SHP77 treated with DMSO at 0.1 percent for 48 hours (cell line): ENCODE results near the gene ME2.
"Not testable (repeated sequence)": the region's sequence is repeated elsewhere in the genome, so short reads cannot be mapped to it uniquely, and the experiment has no call there.

Experiments
- DNase-seq: peaks from one replicate; lab custom pipeline; 2025; lab: John Stamatoyannopoulos, UW

Gene ME2

GRCh38 chr18:50924372-50924771 lies 45.5 kb downstream of the ME2 start:
- no peak for DNase-seq

- DNase-seq, result no peak
Observed at GRCh38 chr18:50926521-50926920, 47.6 kb downstream of the ME2 start.

- DNase-seq, result no peak
Observed at GRCh38 chr18:50928551-50928950, 49.6 kb downstream of the ME2 start.

GRCh38 chr18:50933684-50934083 lies 54.8 kb downstream of the ME2 start:
- DNase-seq, result no peak

GRCh38 chr18:50934545-50935211 lies 55.8 kb downstream of the ME2 start:
- no peak for DNase-seq

GRCh38 chr18:50935493-50936191 lies 56.7 kb downstream of the ME2 start:
- DNase-seq, result no peak

- DNase-seq, result no peak
Observed at GRCh38 chr18:50937183-50937582, 58.3 kb downstream of the ME2 start.

GRCh38 chr18:50938912-50939311 lies 60.0 kb downstream of the ME2 start:
- no peak for DNase-seq

GRCh38 chr18:50944245-50944932 lies 65.5 kb downstream of the ME2 start:
- no peak for DNase-seq

GRCh38 chr18:50945918-50946317 lies 67.0 kb downstream of the ME2 start:
- DNase-seq, result not testable (repeated sequence)

GRCh38 chr18:50947899-50948298 lies 69.0 kb downstream of the ME2 start:
- no peak for DNase-seq

- DNase-seq, result no peak
Observed at GRCh38 chr18:50949185-50949584, 70.3 kb downstream of the ME2 start.

- DNase-seq, result no peak
Observed at GRCh38 chr18:50950626-50951025, 71.7 kb downstream of the ME2 start.

GRCh38 chr18:50953822-50954221 lies 74.9 kb downstream of the ME2 start:
- no peak for DNase-seq

GRCh38 chr18:50955253-50955652 lies 76.3 kb downstream of the ME2 start:
- DNase-seq, result no peak

GRCh38 chr18:50956116-50956515 lies 77.2 kb downstream of the ME2 start:
- no peak for DNase-seq

GRCh38 chr18:50961974-50962373 lies 83.1 kb downstream of the ME2 start:
- DNase-seq, result no peak

GRCh38 chr18:50967714-50968661 lies 89.1 kb downstream of the ME2 start, which contains the start of gene ELAC1:
TSS of gene ELAC1 (plus strand) at chr18:50968040. CDS start at chr18:50974405, 6,365 bp downstream.
- peak; percentile 55 for DNase-seq

GRCh38 chr18:50969448-50969847 lies 90.5 kb downstream of the ME2 start:
- DNase-seq, result no peak

GRCh38 chr18:50970006-50970405 lies 91.1 kb downstream of the ME2 start:
- no peak for DNase-seq

GRCh38 chr18:50972404-50972803 lies 93.5 kb downstream of the ME2 start:
- not testable (repeated sequence) for DNase-seq
